ENCODE results near the gene PSMB3.

DNA sequence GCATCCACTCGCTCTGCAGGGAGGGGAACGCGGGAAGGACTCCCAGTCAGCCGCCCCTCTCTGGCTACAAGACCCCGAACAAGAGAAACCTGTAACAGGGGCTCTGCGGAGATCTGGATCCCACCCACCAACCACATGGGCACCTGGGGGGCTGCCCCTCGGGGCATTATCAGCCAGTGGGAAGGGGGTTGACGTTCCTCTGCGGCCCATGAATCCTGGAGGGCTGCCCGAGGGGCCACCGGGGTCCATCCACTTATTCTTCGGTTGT lies 2.6 kb upstream of the PSMB3 start:
- TF ChIP-seq, protein P1, sequence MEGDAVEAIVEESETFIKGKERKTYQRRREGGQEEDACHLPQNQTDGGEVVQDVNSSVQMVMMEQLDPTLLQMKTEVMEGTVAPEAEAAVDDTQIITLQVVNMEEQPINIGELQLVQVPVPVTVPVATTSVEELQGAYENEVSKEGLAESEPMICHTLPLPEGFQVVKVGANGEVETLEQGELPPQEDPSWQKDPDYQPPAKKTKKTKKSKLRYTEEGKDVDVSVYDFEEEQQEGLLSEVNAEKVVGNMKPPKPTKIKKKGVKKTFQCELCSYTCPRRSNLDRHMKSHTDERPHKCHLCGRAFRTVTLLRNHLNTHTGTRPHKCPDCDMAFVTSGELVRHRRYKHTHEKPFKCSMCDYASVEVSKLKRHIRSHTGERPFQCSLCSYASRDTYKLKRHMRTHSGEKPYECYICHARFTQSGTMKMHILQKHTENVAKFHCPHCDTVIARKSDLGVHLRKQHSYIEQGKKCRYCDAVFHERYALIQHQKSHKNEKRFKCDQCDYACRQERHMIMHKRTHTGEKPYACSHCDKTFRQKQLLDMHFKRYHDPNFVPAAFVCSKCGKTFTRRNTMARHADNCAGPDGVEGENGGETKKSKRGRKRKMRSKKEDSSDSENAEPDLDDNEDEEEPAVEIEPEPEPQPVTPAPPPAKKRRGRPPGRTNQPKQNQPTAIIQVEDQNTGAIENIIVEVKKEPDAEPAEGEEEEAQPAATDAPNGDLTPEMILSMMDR (IDR thresholded peaks at IDR 0.05), result no peak
- TF ChIP-seq POLR2A (IDR thresholded peaks at IDR 0.05), result no peak

All from esophagus squamous epithelium (tissue), 4 donors.